ENCODE data around the gene RSRC1. TPM values are rescaled to one million over a fixed set of nuclear protein-coding genes. Genes with fewer than 3 reads are reported as not detected.
"Not testable (repeated sequence)": the region's sequence is repeated elsewhere in the genome, so short reads cannot be mapped to it uniquely, and the experiment has no call there.

Gene RSRC1
- total RNA-seq, 1 experiment from 2014 or later = 48.3 TPM

- DNase-seq (ENCODE audit: low read depth) = no peak
These were observed 9.2 kb upstream of the RSRC1 start for GRCh38 chr3:158100681-158101080.

- no peak for DNase-seq (ENCODE audit: low read depth)
These were observed 8.3 kb upstream of the RSRC1 start for GRCh38 chr3:158101335-158102241.

GRCh38 chr3:158102242-158103080 lies 7.4 kb upstream of the RSRC1 start:
- no peak for DNase-seq (ENCODE audit: low read depth)

GRCh38 chr3:158103081-158103886 lies 6.6 kb upstream of the RSRC1 start:
- no peak for DNase-seq (ENCODE audit: low read depth)

GRCh38 chr3:158103887-158104327 lies 6.0 kb upstream of the RSRC1 start:
- no peak for DNase-seq (ENCODE audit: low read depth)

- DNase-seq (ENCODE audit: low read depth) = no peak
These were observed 5.4 kb upstream of the RSRC1 start for GRCh38 chr3:158104431-158104921.

GRCh38 chr3:158105119-158105709 lies 4.7 kb upstream of the RSRC1 start:
- DNase-seq (ENCODE audit: low read depth) = peak; percentile 51

- DNase-seq (ENCODE audit: low read depth) = peak; percentile 75
These were observed 4.1 kb upstream of the RSRC1 start for GRCh38 chr3:158105710-158106253.

- peak; percentile 34 for DNase-seq (ENCODE audit: low read depth)
These were observed 3.0 kb upstream of the RSRC1 start for GRCh38 chr3:158106766-158107471.

- DNase-seq (ENCODE audit: low read depth) = no peak
These were observed 2.1 kb upstream of the RSRC1 start for GRCh38 chr3:158107605-158108444.

- DNase-seq (ENCODE audit: low read depth) = no peak
These were observed 1.4 kb upstream of the RSRC1 start for GRCh38 chr3:158108445-158108985.

GRCh38 chr3:158109295-158109803 lies 540 bp upstream of the RSRC1 start:
- DNase-seq (ENCODE audit: low read depth) = no peak

- no peak for DNase-seq (ENCODE audit: low read depth)
These were observed 749 bp downstream of the RSRC1 start for GRCh38 chr3:158110658-158111018.

GRCh38 chr3:158111861-158112260 lies 2.0 kb downstream of the RSRC1 start:
- no peak for DNase-seq (ENCODE audit: low read depth)

- not testable (repeated sequence) for DNase-seq (ENCODE audit: low read depth)
These were observed 3.7 kb downstream of the RSRC1 start for GRCh38 chr3:158113595-158113994.

GRCh38 chr3:158120330-158120729 lies 10.4 kb downstream of the RSRC1 start:
- no peak for DNase-seq (ENCODE audit: low read depth)

- DNase-seq (ENCODE audit: low read depth) = no peak
These were observed 11.4 kb downstream of the RSRC1 start for GRCh38 chr3:158121295-158121694.

- not testable (repeated sequence) for DNase-seq (ENCODE audit: low read depth)
These were observed 12.8 kb downstream of the RSRC1 start for GRCh38 chr3:158122721-158123120.

Measured in HT1080 (cell line).